HG03565 (cell line): ENCODE measurements around the gene OPN5.

ENCODE experiments used
- ATAC-seq: cut with Tn5 transposase; IDR thresholded peaks from one replicate; pipeline ENCODE4 v1.9.1; 2021; ENCODE audit warnings: mild to moderate bottlenecking, moderate library complexity; ENCODE audit not compliant: unreplicated experiment

Gene OPN5

DNA sequence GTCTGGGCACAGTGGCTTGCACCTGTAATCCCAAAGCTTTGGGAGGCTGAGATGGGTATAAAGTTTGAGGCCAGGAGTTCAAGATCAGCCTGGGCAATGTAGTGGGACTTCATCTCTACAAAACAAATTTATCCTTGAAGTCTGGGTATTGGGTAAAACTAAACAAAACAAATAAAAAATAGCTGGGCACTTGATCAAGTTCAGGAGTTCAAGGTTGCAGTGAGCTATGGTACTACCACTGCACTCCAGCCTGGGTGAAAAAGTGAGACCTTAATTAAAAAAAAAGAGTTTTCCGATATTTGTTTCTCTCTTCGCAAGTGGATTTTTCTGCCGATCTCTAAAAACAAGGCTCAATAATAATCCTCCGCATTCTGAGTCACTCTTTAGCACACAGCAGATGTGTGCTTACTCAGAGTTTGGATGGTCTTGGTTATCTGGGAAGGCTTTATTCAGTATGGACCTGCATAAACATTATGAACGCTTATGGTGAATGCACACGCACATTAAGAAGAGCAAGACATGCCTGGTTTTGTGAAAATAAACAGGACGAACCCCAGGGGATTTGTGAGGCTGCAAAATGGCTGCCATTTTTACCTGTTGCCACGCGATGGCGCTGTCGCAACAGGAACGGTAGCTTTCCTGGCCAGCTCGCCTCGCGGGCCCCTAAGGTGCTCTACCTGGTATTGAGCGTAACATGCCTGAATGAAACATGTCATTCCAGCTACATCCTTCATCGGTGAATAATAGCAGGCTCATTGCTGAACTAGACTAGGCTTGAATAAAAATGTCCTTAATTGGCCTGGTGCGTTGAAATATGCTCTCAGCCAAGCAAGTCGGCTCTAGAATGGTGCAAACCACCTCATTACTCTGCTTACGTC lies 6.0 kb downstream of the OPN5 start:
- peak; percentile 77 for ATAC-seq

GRCh38 chr6:47788498-47788884 lies 6.7 kb downstream of the OPN5 start:
- ATAC-seq = no peak

DNA sequence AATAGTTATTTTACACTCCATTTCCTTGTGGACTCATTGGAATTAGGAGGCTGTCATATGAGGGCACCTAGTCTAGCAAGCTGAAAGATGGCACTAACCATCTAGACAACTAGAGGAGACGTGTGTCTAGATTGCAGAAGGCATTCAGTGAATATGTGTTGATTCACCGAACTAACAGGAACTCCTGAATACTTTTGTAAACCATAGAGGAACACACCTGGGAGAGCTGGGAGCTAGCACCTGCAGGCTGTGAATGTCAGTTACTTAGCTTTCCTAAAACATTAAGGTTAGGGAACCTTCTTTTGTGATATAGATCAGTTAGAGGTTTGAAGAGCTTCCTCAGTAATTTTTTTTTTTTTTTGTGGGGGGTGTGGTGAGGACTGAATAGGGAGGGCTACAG lies 7.7 kb downstream of the OPN5 start:
- no peak for ATAC-seq

DNA sequence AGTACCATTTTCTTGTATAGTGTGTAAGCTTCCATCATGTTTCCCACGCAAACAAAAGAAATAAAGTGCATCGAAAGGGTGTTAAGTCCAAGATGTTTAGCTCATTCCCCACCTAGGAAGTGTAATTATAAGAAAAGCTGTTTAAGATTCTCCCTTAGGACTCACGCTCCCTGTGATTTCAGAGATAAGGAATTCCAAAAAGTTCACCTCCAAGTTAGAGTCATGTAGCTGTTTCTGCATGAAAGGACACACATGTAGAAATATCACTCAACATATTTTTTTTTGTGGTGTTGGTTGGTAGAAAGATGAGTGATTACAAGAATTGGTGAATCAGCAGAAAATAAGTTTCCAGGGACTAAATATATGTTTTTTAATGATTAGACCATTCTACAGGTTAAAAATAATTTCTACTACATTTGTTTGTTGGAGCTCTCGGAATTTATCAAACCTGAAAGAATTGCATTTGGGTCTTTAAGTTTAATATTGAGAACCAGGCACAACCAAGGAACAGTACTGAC lies 10.4 kb downstream of the OPN5 start:
- ATAC-seq = no peak

GRCh38 chr6:47794577-47795135 lies 12.8 kb downstream of the OPN5 start:
- ATAC-seq = no peak

DNA sequence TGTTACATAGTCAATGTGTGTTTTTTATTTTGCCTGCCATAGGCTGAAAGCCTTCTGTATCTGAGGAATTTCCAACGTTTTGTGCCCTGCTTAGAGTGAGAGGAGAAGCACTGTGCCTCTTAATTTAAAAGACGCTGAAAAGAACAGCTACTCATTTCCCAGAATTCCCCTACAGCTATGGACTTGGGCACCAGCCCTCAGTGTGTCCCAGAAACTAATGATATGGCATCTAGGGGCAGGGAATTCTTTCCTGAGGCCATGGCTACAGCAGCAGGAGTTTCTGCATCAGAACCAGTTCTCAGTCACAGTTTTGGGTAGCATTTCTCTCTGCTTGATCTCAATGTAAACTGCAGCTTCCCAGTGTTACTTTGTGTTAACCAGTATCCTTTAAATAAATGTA lies 20.2 kb downstream of the OPN5 start:
- ATAC-seq = no peak

DNA sequence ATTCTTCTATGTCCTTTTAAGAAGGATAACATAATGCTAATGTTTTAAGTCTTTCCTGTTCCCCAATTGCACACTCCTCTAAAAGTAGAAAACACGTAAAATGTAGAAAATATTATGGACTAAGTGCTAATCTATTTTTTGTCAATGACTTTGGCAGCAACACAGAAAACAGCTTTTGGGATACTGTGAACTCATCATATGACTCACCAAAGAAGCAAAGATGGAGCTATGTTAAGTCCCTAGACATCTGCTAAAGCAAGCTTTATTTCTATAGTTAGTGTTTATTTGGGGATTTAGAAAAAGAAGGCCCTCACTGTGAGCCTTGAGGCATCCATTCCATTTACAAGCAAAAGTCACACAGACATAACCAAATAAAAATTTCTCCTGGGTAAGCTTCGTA lies 23.0 kb downstream of the OPN5 start:
- ATAC-seq = no peak

- no peak for ATAC-seq
Observed at GRCh38 chr6:47809873-47810272, 28.0 kb downstream of the OPN5 start.

DNA sequence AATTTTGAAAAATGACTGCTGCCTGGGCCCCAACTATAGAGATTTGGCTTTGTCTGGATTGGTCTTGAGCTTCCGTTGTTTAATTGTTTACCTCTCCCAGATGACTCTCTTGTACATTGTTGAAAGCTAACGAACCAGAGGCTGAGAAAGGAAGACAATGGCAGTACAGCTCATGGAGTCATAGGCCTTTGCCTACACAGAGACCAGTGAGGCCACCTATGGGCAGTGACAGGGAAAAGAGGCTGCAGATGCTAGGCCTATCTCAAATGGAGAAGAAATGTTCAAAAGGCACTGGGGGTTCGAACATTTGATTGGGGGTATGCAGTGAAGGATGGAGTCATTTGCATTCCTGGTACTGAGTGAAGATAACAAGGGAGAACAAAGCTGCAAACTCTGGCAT lies 29.1 kb downstream of the OPN5 start:
- ATAC-seq = no peak

DNA sequence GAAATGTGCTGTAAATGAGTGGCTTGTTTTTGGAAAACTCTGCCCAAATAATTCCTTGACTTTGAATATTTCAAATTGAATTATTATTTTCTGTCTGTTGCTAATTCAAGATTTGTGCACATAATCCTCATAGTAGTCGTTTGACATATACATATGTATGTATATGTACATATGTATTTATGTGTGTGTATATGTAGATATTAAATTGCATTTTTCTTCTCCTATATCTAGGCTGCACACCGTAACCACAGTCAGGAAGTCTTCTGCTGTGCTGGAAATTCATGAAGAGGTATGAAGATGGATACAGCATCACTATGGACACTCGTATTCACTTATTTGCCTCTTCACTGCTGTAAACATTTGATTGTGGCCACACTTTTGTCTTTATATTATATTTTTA lies 29.6 kb downstream of the OPN5 start:
- ATAC-seq = no peak

- ATAC-seq = no peak
Observed at GRCh38 chr6:47817749-47818148, 35.9 kb downstream of the OPN5 start.

- ATAC-seq = no peak
Observed at GRCh38 chr6:47819461-47819860, 37.6 kb downstream of the OPN5 start.

- ATAC-seq = no peak
Observed at GRCh38 chr6:47822856-47823554, 41.2 kb downstream of the OPN5 start.

DNA sequence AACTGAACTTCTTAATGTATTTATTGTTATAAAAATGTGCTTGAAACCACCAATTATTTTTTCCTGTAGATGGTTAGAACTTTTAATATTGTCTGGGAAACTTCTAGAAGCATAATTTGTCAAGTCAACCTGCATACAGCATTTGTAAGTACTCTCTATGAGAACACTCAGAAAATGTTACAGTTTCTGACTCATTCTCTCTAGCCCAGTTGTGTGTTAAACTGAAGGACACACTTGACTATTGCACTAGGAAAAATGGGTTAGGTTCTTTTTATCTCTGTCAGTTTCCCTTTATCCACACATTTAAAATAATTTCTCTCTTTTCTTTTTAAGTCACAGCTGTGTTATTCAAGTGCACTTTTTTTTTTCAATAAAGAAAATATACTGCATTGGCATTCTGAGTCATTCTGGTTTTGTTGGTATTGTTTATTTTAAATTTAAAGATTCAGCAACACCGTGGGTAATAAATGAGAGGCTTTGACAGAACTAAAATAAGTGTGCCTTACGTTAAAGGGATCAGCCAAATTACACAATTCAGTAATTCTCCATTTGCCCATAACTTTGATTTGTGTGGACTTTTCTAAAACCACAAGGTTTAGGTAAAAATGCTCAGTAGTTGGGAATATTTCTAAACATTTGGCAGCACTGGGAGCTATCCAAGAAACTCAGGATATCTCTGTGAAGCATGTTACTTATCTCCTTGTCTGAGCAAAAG lies 50.7 kb downstream of the OPN5 start:
- no peak for ATAC-seq

GRCh38 chr6:47834196-47834595 lies 52.4 kb downstream of the OPN5 start:
- ATAC-seq = no peak

DNA sequence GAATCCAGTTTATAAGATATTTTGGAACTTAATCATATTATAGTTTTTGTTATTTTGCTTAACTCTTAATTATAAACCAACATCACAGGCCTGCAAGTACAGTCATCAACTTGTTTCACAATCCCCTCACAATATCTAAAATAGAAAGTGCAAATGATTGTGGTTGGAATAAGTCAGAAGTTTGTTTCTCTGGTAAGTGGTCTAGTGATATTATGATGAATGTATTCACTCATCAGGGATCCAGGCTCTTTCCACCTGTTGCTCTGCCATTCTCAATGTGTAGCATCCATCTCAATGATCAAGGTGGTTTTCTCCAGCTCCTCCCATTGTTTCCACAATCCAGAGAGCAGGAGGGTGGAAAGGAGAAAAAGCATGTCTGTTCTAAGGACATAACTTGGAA lies 54.2 kb downstream of the OPN5 start:
- ATAC-seq = peak; percentile 49

- peak; percentile 75 for ATAC-seq
Observed at GRCh38 chr6:47836639-47837038, 54.8 kb downstream of the OPN5 start.

DNA sequence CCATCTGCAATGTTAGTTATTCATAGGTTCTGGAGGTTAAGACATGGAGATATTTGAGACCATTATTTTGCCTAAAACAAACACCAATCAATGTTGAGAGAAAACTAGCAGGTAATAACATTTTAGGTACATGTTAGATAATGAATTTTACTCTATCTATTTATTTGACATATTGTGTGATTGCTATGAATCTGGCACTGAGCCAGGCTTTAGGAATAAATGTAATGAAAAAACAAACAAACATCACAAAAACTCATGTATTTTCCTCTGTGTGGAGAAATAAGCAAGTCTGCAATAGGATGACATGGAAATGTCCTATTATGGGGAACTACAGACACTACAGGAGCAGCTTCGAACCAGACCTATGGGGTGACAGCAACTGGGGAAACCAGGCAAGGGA lies 57.8 kb downstream of the OPN5 start:
- no peak for ATAC-seq

GRCh38 chr6:47844881-47845280 lies 63.0 kb downstream of the OPN5 start:
- no peak for ATAC-seq

- no peak for ATAC-seq
Observed at GRCh38 chr6:47846752-47847151, 64.9 kb downstream of the OPN5 start.

- no peak for ATAC-seq
Observed at GRCh38 chr6:47851091-47851490, 69.3 kb downstream of the OPN5 start.
